SK-N-SH treated with all-trans-retinoic acid at 6 μM for 48 hours (cell line): ENCODE results near the gene NCKAP5.

Source experiments
- ARNTL ChIP-seq: fragments of 450-650 bp; formaldehyde crosslinking; IDR thresholded peaks from 2 replicates; pipeline ENCODE4 v1.5.0; 2020; ENCODE audit warnings: low read depth, mild to moderate bottlenecking, moderate library complexity, borderline replicate concordance
- BACH2 ChIP-seq: fragments of 250-450 bp; sonication (Bioruptor Pico); IDR thresholded peaks from 2 replicates; pipeline ENCODE4 v1.9.0; 2021; ENCODE audit warnings: mild to moderate bottlenecking, borderline replicate concordance
- GLIS3 ChIP-seq: fragments of 250-450 bp; sonication (Bioruptor Pico); IDR thresholded peaks from 2 replicates; pipeline ENCODE4 v1.5.0; 2020; ENCODE audit warnings: mild to moderate bottlenecking, moderate library complexity
- ISL1 ChIP-seq: fragments of 250-450 bp; sonication (Bioruptor Pico); IDR thresholded peaks from 2 replicates; pipeline ENCODE4 v2.1.2; 2022; ENCODE audit warnings: mild to moderate bottlenecking, moderate library complexity
- PPARA ChIP-seq: fragments of 250-450 bp; sonication (Bioruptor Pico); IDR thresholded peaks from 2 replicates; pipeline ENCODE4 v1.5.0; 2020; ENCODE audit warnings: mild to moderate bottlenecking, borderline replicate concordance
- RARB ChIP-seq: fragments of 250-450 bp; sonication (Bioruptor Pico); IDR thresholded peaks from 2 replicates; pipeline ENCODE4 v1.8.0; 2021; ENCODE audit warnings: mild to moderate bottlenecking, moderate library complexity
- SNAI2 ChIP-seq: fragments of 250-450 bp; sonication (Bioruptor Pico); IDR thresholded peaks from 2 replicates; pipeline ENCODE4 v1.5.0; 2020; ENCODE audit warnings: mild to moderate bottlenecking, moderate library complexity
- TOX ChIP-seq: fragments of 250-450 bp; sonication (Bioruptor Pico); IDR thresholded peaks from 2 replicates; pipeline ENCODE4 v1.8.0; 2021; ENCODE audit warnings: mild to moderate bottlenecking, moderate library complexity, borderline replicate concordance
- ZC3H10 ChIP-seq: fragments of 250-450 bp; sonication (Bioruptor Pico); IDR thresholded peaks from 2 replicates; pipeline ENCODE4 v1.5.1; 2021; ENCODE audit warnings: mild to moderate bottlenecking, moderate library complexity
- ZFP3 ChIP-seq: fragments of 250-450 bp; sonication (Bioruptor Pico); IDR thresholded peaks from 2 replicates; pipeline ENCODE4 v1.5.0; 2020; ENCODE audit warnings: mild to moderate bottlenecking, moderate library complexity
- ZNF8 ChIP-seq: fragments of 450-650 bp; formaldehyde crosslinking; IDR thresholded peaks from 2 replicates; pipeline ENCODE4 v1.5.0; 2020; ENCODE audit warnings: mild to moderate bottlenecking, moderate library complexity
- TF ChIP-seq, protein P1 (sequence below): fragments of 250-450 bp; sonication (Bioruptor Pico); IDR thresholded peaks from 2 replicates; pipeline ENCODE4 v1.8.0; 2020; ENCODE audit warnings: mild to moderate bottlenecking, moderate library complexity, borderline replicate concordance

DNA sequence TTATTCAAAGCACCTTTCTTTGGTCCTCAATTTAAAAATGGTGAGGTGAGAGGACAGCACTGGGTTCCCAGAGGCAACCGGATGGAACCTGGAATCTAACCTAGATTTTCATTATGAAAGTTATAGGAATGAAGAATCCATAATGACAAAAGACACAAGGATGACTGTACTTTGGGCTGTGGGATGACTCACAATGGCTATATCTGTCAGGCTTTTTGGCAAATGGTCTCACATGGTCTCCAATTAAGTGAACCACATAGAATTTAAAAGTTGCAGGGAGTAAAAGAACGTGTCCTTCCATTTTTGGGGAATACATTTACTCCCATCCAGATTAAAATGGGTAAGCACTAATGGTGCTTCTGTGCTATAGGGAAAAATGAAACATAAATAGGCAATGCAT lies 866.5 kb downstream of the NCKAP5 start:
- no peak for TF ChIP-seq ARNTL
- no peak for TF ChIP-seq GLIS3
- TF ChIP-seq ZNF8 (CRISPR knock-in tag) = no peak
- no peak for TF ChIP-seq PPARA
- TF ChIP-seq, protein P1, sequence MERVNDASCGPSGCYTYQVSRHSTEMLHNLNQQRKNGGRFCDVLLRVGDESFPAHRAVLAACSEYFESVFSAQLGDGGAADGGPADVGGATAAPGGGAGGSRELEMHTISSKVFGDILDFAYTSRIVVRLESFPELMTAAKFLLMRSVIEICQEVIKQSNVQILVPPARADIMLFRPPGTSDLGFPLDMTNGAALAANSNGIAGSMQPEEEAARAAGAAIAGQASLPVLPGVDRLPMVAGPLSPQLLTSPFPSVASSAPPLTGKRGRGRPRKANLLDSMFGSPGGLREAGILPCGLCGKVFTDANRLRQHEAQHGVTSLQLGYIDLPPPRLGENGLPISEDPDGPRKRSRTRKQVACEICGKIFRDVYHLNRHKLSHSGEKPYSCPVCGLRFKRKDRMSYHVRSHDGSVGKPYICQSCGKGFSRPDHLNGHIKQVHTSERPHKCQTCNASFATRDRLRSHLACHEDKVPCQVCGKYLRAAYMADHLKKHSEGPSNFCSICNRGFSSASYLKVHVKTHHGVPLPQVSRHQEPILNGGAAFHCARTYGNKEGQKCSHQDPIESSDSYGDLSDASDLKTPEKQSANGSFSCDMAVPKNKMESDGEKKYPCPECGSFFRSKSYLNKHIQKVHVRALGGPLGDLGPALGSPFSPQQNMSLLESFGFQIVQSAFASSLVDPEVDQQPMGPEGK (CRISPR knock-in tag) = no peak
- TF ChIP-seq BACH2 (CRISPR knock-in tag) = no peak
- TF ChIP-seq ISL1 (CRISPR knock-in tag) = no peak
- TF ChIP-seq TOX (CRISPR knock-in tag) = no peak
- TF ChIP-seq ZC3H10 (CRISPR knock-in tag) = no peak
- no peak for TF ChIP-seq RARB (CRISPR knock-in tag)
- no peak for TF ChIP-seq ZFP3
- no peak for TF ChIP-seq SNAI2 (CRISPR knock-in tag)
